Measurements from ENCODE around the gene PRG3. TPM values are rescaled to one million over a fixed set of nuclear protein-coding genes. Genes with fewer than 3 reads are reported as not detected.
"Not testable (repeated sequence)": the region's sequence is repeated elsewhere in the genome, so short reads cannot be mapped to it uniquely, and the experiment has no call there.

Gene PRG3
- total RNA-seq, 1 donor from 2014 or later, result not detected

- no peak overlapping the region for H3K4me3 Mint-ChIP-seq
- no peak overlapping the region for H3K27ac Mint-ChIP-seq
- H3K27me3 Mint-ChIP-seq (ENCODE audit: low read depth), result no peaks in the 10 kb centered on the region
- no peak for TF ChIP-seq CTCF (IDR thresholded peaks at IDR 0.05; ENCODE audit: unreplicated experiment)
- no peaks in the 10 kb centered on the region for H3K36me3 Mint-ChIP-seq
- peaks cover 48% of the 10 kb centered on the region for H3K4me1 Mint-ChIP-seq
- no peak for DNase-seq (ENCODE audit: low spot score in 2 of 2, unreplicated experiment in 2 of 2)
- no peaks in the 10 kb centered on the region for H3K9me3 Mint-ChIP-seq
Measured at GRCh38 chr11:57339328-57339727, 41.6 kb downstream of the PRG3 start.

- H3K4me1 Mint-ChIP-seq, result peaks cover 46% of the 10 kb centered on the region
- H3K27me3 Mint-ChIP-seq (ENCODE audit: low read depth), result no peaks in the 10 kb centered on the region
- no peak for DNase-seq (ENCODE audit: low spot score in 2 of 2, unreplicated experiment in 2 of 2)
- peaks cover 3% of the 10 kb centered on the region for H3K36me3 Mint-ChIP-seq
- peak within 1 kb of the TSS; percentile 18 for H3K27ac Mint-ChIP-seq
- TF ChIP-seq CTCF (IDR thresholded peaks at IDR 0.05; ENCODE audit: unreplicated experiment), result no peak
- H3K9me3 Mint-ChIP-seq, result no peaks in the 10 kb centered on the region
- no peak within 1 kb of the TSS for H3K4me3 Mint-ChIP-seq
Measured at GRCh38 chr11:57338142-57338541, 42.8 kb downstream of the PRG3 start, which contains the start of gene P2RX3. P2RX3 (plus strand) TSS chr11:57338352; CDS start chr11:57338551, 199 bp downstream.

GRCh38 chr11:57336856-57337255 is 44.1 kb downstream of the PRG3 start:
- H3K4me3 Mint-ChIP-seq; H3K9me3 Mint-ChIP-seq; H3K36me3 Mint-ChIP-seq; DNase-seq (ENCODE audit: low spot score in 2 of 2, unreplicated experiment in 2 of 2); H3K27me3 Mint-ChIP-seq (ENCODE audit: low read depth): not testable (repeated sequence)
- Mint-ChIP-seq H3K27ac (peak overlapping the region; percentile 99), H3K4me1 (peaks cover 42% of the 10 kb centered on the region)

GRCh38 chr11:57336111-57336666 is 44.8 kb downstream of the PRG3 start:
- no peak for DNase-seq (ENCODE audit: low spot score in 2 of 2, unreplicated experiment in 2 of 2)
- peaks cover 42% of the 10 kb centered on the region for H3K4me1 Mint-ChIP-seq
- TF ChIP-seq CTCF (IDR thresholded peaks at IDR 0.05; ENCODE audit: unreplicated experiment), result no peak
- H3K4me3 Mint-ChIP-seq, result peak overlapping the region; percentile 84
- H3K27me3 Mint-ChIP-seq (ENCODE audit: low read depth), result no peaks in the 10 kb centered on the region
- H3K9me3 Mint-ChIP-seq, result no peaks in the 10 kb centered on the region
- peaks cover 13% of the 10 kb centered on the region for H3K36me3 Mint-ChIP-seq
- H3K27ac Mint-ChIP-seq, result peak overlapping the region; percentile 99

GRCh38 chr11:57335343-57336110 is 45.4 kb downstream of the PRG3 start, which contains the start of gene SSRP1:
SSRP1 (minus strand) TSS chr11:57335892; CDS start chr11:57335121, 771 bp downstream.
- peak; percentile 60 to 79 for DNase-seq (ENCODE audit: low spot score in 2 of 2, unreplicated experiment in 2 of 2)
- peak within 1 kb of the TSS; percentile 99 for H3K27ac Mint-ChIP-seq
- peak within 1 kb of the TSS; percentile 84 for H3K4me3 Mint-ChIP-seq
- peaks cover 41% of the 10 kb centered on the region for H3K4me1 Mint-ChIP-seq
- H3K9me3 Mint-ChIP-seq, result no peaks in the 10 kb centered on the region
- no peaks in the 10 kb centered on the region for H3K27me3 Mint-ChIP-seq (ENCODE audit: low read depth)
- H3K36me3 Mint-ChIP-seq, result peaks cover 18% of the 10 kb centered on the region
- no peak for TF ChIP-seq CTCF (IDR thresholded peaks at IDR 0.05; ENCODE audit: unreplicated experiment)

- H3K27ac Mint-ChIP-seq, result peak overlapping the region; percentile 87
- peak overlapping the region; percentile 84 for H3K4me3 Mint-ChIP-seq
- H3K9me3 Mint-ChIP-seq, result no peaks in the 10 kb centered on the region
- no peak for TF ChIP-seq CTCF (IDR thresholded peaks at IDR 0.05; ENCODE audit: unreplicated experiment)
- H3K27me3 Mint-ChIP-seq (ENCODE audit: low read depth), result no peaks in the 10 kb centered on the region
- H3K4me1 Mint-ChIP-seq, result peaks cover 36% of the 10 kb centered on the region
- no peak for DNase-seq (ENCODE audit: low spot score in 2 of 2, unreplicated experiment in 2 of 2)
- H3K36me3 Mint-ChIP-seq, result peaks cover 24% of the 10 kb centered on the region
Measured at GRCh38 chr11:57335023-57335342, 46.0 kb downstream of the PRG3 start.
